HG03520 (cell line): Measurements from ENCODE around the gene AOAH.
"Not testable (repeated sequence)": the region's sequence is repeated elsewhere in the genome, so short reads cannot be mapped to it uniquely, and the experiment has no call there.

Experiments used
- ATAC-seq: cut with Tn5 transposase; IDR thresholded peaks from one replicate; pipeline ENCODE4 v1.9.1; 2021; ENCODE audit warnings: mild to moderate bottlenecking, moderate library complexity; ENCODE audit not compliant: unreplicated experiment

The AOAH gene

GRCh38 chr7:36736899-36737211 lies 12.6 kb upstream of the AOAH start:
- peak; percentile 94 for ATAC-seq

- peak; percentile 22 for ATAC-seq
These were observed 12.0 kb upstream of the AOAH start for GRCh38 chr7:36736090-36736898.

GRCh38 chr7:36735172-36735571 lies 10.9 kb upstream of the AOAH start:
- ATAC-seq, result no peak

DNA sequence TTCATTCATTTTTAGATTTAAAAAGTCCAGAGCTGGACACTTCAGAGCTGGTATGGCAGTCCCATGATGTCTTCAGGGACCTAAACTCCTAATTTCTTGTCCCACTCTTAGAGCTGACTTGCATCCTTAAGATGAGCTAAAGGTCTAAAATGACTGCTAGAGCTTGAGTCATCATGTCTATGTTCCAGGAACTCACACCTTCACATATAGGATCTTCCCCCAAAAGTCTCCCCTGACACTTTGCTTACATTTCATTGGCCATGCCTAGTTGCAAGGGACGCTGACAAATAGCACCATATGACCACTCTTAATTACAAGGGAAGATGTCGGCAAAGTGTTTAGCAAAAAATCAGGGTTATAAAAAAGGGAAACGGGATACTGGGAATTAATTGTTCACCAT lies 10.4 kb upstream of the AOAH start:
- no peak for ATAC-seq

GRCh38 chr7:36733411-36733810 lies 9.1 kb upstream of the AOAH start:
- ATAC-seq, result no peak

GRCh38 chr7:36732806-36733205 lies 8.5 kb upstream of the AOAH start:
- no peak for ATAC-seq

DNA sequence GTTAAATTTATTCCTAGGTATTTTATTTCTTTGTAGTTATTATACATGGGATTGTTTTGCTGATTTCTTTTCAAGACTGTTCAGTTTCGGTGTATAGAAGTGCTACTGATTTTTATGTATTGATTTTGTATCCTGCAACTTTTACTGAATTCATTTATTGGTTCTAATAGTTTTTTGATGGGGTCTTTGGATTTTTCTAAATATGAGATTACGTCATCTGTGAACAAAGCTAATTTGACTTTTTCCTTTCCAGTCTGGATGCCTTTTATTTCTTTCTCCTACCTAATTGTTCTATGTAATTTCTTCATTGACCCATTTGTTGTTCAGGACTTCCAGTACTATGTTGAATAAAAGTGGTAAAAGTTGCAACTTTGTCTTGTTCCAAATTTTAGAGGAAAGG lies 5.8 kb upstream of the AOAH start:
- ATAC-seq, result no peak

- ATAC-seq, result no peak
These were observed 3.8 kb upstream of the AOAH start for GRCh38 chr7:36728143-36728542.

DNA sequence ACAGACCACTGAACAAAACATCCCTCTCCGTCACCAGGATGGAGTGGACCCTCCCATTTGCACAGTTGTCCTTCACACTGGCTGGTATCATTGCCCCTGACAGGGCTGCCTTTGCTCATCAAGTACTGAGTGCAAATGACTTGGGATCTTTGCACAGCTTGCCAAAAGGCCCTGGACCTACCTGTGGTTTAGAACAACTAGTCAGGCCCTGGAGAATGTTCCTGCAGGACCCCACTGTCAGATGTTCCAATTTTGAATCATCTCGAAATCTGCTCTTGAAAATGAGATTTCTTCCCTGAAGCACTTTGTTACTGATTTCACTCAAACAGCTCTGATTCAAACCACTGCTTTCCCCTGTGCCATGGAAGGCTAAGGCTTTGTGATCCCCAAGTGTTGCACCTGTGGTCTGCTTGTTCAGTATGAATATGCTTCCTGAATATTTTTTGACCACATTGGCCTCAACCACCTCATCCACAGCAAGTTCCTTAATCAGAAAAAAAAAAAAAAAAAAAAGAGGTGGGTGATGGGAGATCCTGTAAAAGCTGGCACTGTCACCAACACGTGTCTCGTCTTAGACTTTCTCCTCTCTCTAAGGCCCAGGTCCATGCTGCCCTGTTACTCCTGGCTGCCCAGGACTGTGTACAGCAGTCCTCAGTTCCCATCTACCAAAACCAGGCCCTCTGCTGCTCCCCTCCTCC lies 2.7 kb upstream of the AOAH start:
- ATAC-seq, result no peak

DNA sequence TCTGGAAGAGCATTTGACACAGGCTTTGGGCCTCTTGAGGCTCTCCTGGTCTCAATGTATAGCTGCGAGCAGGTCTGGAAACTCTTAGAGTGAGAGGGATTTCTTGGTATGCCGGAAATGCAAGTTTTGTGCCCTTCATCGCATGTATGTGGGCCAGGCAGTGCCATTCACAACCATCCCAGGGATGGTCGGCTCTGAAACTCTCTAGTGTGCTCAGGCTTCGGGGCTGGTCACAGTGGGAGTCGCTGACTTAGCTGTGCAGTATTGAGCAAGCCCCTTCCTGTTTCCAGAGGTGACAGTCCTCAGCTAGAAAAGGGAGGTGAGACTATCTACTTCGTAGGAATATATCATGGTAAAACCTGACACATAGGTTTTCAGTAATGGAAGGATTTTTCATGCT lies 2.0 kb upstream of the AOAH start:
- no peak for ATAC-seq

- no peak for ATAC-seq
These were observed 702 bp upstream of the AOAH start for GRCh38 chr7:36724996-36725395.

DNA sequence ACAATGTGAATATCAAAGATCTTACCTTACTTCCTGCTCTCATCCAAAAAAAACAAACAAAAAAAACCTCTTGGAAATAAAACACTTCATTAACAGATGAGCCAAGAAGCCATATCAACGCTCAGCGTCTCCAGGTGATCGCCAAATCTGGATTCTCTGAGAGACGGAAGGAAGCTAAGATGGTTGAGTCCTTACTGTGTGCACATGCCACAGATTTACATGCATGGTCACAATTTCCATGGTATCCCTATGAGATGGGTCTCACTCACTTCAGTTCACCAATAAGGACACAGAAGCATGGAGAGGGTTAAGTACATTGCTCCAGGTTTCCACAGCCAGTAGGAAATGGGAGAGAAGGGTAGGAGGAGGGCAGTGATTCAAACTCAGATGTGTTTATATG lies 1.0 kb downstream of the AOAH start:
- ATAC-seq, result no peak

DNA sequence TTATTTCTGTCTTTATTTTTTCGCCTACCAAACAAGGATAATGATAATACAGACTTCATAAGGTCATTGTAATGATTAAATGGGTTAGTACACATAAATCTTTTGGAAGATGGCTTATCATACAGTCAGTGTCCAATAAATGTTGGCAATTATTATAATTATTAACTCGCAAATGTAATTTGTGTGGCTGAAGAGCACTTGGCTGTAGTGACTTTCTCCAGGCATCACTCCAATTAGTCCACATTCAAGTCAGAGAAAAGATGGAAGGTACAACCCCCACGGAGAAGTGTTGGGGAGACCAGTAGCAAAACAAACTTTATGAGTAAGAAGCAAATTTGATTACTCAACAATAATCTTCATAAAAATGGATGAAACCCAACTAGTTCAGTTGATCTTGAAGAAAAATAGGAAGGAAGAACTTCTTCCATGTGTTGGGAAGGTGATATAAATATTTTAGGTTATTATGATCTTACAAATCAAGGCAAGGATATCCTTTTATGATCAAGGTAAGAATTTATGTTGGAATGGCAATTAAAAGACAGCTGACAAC lies 5.1 kb downstream of the AOAH start:
- no peak for ATAC-seq

DNA sequence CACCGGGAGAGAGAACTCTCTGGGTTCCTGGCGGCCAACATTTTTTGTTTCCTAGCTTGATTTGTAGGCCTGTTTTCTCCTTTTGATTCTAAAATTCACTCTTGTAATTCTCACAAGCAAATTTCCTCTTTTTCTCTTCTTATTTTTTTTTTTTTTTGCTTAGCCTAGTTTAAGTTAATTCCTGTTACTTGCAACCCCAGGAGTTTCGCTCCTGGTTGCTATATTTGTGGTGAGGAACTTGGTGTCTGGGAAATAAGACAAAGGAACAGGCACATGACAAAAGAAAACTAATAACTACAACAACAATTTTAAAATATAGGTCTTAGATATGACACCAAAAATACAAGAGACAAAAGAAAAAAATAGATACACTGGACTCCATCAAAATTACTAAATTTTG lies 6.7 kb downstream of the AOAH start:
- no peak for ATAC-seq

DNA sequence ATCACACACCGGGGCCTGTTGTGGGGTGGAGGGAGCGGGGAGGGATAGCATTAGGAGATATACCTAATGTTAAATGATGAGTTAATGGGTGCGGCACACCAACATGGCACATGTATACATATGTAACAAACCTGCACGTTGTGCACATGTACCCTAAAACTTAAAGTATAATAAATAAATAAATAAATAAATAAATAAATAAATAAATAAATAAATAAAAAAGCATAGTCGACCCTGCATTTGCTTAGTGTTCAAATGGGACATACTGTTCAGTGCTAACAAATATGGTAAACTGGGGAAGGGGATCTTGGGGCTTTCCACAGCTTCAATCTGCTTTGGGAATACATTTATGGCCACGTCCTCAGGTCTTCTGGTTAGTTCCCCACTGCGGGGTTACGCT lies 7.5 kb downstream of the AOAH start:
- not testable (repeated sequence) for ATAC-seq

- ATAC-seq, result no peak
These were observed 12.3 kb downstream of the AOAH start for GRCh38 chr7:36712015-36712414.

DNA sequence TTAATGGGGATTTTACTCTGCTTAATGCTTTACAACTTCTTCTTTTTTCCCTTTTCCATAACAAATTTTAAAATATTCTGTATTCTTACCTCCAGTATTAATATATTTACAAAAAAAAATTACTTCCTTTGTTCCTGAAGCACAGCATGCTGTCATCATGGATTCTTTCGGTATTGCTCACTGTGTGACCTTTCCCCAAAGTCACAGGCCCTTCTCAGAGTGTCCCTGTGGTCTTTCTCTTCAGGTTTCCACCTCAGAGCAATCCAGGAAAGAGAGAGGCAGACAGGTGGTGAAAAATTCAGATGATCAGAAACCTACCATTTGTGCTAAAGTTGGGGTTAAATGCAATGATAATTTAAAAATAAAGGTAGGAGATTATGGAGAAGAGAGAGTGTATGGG lies 13.0 kb downstream of the AOAH start:
- ATAC-seq, result no peak

GRCh38 chr7:36710186-36710791 lies 14.0 kb downstream of the AOAH start:
- no peak for ATAC-seq

DNA sequence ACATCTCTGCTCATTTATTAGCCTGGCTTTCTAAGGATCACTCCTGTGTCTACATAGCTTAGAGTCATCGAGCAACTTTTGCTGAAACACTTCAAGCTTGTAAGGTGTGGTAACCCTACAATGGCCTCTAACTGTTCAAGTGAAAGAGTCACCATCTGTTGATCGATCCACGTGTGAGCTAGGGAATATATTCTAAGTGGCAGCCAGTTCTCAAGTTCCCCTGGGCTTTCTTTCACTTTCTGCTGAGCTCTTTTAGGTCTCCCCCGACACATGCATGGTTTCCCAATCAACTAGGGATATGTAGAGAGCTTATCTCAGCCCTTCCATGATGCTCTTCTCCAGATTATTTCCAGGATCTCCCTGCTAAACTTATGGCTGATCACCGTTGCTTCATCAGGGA lies 15.5 kb downstream of the AOAH start:
- no peak for ATAC-seq

DNA sequence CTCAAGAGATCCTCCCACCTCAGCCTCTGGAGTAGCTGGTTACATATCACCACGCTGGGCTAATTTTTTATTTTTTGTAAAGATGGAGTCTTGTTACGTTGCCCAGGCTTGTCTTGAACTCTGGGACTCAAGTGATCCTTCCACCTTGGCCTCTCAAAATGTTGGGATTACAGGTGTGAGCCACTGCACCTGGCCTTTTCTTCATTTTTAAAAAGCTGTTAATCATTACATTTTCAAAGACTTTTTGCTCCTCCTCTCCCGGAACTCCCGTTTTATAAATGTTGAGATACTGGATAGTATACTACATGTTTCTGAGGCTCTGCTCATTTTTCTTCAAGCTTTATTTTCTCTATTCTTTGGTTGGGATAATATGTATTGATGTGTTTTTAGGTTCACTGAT lies 16.4 kb downstream of the AOAH start:
- ATAC-seq, result no peak

GRCh38 chr7:36707465-36707864 lies 16.8 kb downstream of the AOAH start:
- no peak for ATAC-seq

DNA sequence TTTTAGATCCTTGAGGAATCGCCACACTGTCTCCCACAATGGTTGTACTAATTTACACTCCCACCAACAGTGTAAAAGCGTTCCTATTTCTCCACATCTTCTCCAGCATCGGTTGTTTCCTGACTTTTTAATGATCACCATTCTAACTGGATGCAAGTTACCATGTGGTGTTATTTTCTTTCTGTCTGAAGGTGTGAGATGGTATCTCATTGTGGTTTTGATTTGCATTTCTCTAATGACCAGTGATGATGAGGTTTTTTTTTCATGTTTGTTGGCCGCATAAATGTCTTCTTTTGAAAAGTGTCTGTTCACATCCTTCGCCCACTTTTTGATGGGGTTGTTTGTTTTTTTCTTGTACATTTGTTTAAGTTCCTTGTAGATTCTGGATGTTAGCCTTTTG lies 20.4 kb downstream of the AOAH start:
- not testable (repeated sequence) for ATAC-seq
